NCI-H2107 treated with DMSO at 0.1 percent for 48 hours (cell line): Measurements from ENCODE around the gene LEPROT.

Source experiments
- DNase-seq: peaks from one replicate; lab custom pipeline; 2025; ENCODE audit not compliant: unreplicated experiment; lab: John Stamatoyannopoulos, UW

The LEPROT gene

DNA sequence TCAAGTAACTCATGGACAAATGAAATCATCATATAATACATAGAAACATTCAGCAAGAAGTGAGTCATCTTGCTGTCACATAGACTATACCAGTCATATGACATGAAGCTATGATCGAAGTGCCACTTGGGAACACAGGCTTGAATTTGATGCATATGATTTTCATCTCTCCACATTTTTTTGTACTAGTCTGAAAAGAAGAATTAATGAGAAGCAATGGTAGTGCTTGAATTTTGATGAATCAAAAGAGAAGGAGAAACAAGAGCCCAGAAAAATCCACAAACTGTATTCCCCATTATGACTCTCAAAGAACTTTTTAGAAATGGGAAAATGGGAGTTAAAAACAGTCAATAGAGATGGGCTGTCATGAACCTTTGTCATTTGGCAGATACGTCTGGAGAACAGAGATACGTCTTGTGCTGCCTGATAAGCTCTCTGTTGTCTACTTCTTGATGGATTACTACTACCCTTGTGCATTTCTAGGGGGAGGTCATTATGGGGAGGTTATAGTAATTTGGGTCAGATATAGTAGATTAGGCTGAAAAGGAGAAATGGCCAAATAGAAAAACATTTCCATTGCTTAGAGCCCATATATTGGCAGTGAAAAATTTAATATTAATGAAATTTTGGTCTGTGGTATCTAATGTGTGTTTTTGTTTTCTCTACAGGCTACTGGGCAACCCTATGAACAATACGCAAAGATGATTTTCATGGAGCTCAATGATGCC, 8.0 kb upstream of the LEPROT start:
- DNase-seq = no peak

- DNase-seq = no peak
Measured at GRCh38 chr1:65412984-65413375, 7.5 kb upstream of the LEPROT start.

DNA sequence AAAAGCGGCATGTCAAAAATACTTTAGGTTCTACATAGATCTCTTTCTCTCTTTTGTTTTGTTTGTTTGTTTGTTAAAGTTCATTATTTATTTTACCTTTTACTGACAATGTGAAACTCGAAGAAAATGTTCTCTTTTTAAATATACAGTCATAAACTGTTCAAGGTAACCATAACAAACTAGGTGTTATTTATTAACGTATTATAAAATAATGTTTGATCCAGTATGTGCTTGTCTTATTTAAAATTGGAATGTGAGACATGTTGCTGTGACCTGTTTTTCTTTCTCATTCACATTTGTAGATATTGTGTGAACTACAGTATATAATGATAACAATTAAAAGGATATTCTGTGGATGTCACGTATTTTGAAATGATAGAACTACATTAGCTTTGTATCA, 5.9 kb upstream of the LEPROT start:
- no peak for DNase-seq

GRCh38 chr1:65416767-65417166, 3.7 kb upstream of the LEPROT start:
- DNase-seq = no peak

- DNase-seq = no peak
Measured at GRCh38 chr1:65417729-65418128, 2.7 kb upstream of the LEPROT start.

DNA sequence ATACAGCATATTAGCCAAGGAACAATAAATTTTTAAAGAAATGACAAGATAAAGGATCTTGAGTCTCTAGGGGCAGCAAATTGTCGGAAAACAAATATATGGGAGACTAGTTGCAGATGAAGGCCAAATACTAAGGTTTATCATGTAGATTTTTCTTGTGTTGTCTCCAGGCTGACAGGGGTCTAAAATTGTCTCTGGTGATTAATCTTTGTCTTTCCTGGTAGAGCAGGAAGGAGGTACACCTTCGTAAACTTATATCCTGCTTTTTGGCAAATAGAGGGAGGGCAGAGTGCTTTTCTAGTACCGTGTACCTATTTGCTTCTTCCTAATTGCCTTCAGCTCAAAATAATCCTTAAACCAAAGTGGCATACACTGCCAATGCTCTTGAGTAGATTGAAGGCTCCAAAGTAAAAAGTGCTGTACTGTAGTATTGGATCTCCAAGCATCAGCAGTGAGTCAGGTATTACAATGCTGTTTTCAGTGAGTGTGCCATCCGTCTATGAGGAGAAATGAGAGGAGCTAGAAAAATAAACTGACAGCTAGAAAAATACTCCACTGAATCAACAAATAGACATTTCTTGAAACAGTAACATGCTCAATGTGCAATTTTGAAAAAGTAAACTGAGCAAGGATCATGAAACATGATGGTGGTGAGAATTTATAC, 1.8 kb upstream of the LEPROT start:
- DNase-seq = no peak

DNA sequence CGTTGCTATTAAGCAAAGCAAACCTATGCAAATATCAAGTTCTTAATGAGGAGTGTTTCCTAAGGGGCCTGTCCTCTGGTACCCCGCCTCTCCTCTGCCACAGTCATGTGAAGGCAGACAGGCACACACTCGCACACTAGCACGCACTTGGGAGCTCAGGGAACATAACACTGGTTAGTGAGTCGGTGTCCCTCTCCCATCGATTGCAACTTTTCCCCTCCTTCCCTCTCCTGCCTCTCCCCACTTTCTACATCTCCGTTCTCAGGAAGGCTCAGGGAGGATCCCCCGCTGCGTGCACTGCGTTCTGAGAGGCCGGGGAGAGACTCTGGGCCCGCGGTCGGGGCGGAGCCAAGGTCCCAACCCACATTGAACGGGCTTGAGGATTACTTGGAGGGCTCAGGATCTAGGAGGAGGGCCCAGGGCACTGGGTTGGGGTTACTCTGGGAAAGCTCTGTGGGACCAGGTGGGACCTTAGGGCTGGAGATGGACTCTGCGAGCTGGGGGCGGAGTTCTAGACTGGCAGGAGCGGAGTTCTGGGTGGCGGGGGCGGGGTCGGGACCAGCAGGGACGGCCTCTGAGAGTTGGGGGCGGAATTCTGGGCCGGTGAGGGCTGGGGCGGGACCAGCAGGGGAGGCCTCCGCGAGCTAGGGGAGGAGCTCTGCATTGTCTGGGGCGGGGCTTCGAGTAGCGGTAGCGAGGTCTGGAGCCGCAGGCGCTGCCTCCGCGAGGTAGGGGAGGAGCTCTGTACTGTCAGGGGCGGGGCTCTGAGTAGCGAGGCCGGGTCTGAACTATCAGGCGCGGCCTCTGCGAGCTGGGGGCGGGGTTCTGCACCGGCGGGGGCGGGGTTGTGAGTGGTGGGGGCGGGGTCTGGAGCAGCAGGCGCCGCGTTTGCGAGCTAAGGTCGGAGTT, 533 bp upstream of the LEPROT start:
- peak; percentile 98 for DNase-seq

- DNase-seq = peak; percentile 55
Measured at GRCh38 chr1:65421351-65422025, 1.0 kb downstream of the LEPROT start.

GRCh38 chr1:65422241-65423203, 2.1 kb downstream of the LEPROT start:
- no peak for DNase-seq

GRCh38 chr1:65423884-65424572, 3.6 kb downstream of the LEPROT start:
- no peak for DNase-seq

GRCh38 chr1:65424573-65424889, 4.1 kb downstream of the LEPROT start:
- no peak for DNase-seq

DNA sequence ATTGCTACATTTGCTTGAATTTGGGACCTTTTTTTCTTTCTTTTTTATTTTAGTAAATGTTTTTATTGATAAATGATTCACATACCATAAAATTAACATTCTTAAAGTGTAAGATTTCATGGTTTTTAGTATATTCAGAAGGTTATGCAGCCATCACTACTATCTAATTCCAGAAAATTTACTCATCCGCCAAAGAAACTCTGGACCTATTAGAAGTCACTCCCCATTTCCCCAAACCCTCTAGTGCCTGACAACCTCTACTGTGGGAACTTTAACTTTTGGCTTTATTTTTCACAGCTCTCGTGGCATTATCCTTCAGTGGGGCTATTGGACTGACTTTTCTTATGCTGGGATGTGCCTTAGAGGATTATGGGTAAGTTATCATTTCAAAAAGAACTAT, 4.5 kb downstream of the LEPROT start:
- no peak for DNase-seq

- DNase-seq = no peak
Measured at GRCh38 chr1:65425697-65426096, 5.2 kb downstream of the LEPROT start.

- no peak for DNase-seq
Measured at GRCh38 chr1:65429078-65429477, 8.6 kb downstream of the LEPROT start.

DNA sequence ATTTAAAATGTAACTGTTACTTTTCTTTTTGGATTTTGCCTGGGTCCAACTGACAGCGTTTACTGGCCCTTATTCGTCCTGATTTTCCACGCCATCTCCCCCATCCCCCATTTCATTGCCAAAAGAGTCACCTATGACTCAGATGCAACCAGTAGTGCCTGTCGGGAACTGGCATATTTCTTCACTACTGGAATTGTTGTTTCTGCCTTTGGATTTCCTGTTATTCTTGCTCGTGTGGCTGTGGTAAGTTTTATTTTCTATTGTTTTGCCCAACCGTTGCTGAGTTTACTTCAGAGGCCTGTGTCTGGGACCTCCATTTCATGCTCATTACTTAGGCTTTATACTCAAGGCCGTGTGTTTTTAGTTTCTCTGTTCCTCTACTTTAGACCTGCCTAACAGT, 9.3 kb downstream of the LEPROT start:
- DNase-seq = no peak

- DNase-seq = peak; percentile 62
Measured at GRCh38 chr1:65431111-65431705, 10.7 kb downstream of the LEPROT start.

DNA sequence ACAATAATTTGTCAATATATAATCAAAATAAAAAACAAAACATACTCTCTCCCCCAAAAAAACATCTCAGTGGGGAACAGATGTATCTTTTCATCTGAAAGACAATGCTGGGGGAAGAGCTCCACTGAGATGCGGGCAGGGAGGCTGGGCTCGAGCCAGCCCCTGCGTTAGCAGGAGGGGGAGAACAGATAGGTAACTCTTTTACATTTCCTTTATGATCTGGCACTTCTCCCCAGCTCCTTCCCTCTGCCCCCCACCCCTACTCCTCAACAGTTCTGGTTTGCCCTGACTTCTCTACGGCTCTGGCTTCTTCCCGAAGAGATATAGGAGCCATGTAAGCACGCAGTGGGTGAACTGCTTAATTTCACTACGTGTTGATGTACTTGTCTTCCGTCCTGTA, 12.4 kb downstream of the LEPROT start:
- DNase-seq = no peak

DNA sequence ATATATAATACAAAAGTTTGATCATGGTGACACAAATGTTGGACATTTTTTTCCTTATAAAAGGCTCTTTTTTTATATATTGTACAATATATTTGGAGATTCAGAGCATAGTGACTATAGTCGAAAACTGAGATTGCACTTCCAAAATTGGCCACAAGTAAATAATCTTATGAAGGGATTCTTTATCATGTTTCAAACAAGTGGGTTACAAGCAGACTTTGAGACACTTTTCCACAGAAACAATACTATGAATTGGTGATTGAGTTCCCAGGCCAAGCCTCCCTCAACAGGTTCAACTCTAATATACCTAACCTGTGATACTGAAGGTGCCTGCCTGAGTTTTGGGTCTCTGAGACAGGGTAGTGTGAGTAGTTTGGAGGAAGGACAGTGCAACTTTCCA, 13.8 kb downstream of the LEPROT start:
- no peak for DNase-seq

DNA sequence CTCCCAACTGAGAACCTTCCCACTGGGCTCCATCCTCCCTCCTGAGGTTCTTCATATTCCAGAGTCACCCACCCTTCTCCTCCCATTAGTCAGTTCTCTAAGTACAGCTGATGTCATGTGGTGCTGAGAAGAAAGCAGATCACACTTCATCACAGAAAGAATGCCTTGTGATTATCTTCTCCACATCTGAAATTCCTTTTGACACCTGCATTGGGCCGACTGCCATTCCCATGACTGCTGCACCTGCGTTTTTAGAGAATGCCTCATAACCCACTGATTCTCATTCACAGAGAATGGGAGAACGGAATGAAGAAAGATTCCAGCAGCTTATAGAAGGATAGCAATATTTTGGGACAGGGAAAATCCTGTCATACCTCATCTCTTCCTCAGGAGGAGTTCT, 14.3 kb downstream of the LEPROT start:
- no peak for DNase-seq
